ENCODE data around the gene ABTB2. TPM values are rescaled to one million over a fixed set of nuclear protein-coding genes. Genes with fewer than 3 reads are reported as not detected.

ABTB2 gene
- total RNA-seq, 1 experiment from 2014 or later, result 46.3 TPM

DNA sequence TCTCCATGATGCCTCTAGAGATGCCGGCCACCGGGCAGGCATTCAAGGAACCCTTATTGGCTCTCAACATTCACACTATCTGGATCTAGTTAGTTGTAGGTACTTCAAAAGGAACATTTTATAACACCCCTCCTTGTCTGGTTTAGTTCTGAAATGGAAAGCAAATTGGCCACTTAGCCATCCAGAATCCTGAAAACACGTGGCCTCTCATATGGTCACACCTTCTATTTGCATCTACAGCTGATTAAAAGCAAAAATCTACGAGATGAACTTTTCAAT, 29.2 kb downstream of the ABTB2 start:
- ChIA-PET CTCF (no interaction called here), POLR2A (ENCODE audit: low non-redundant PET) (no interaction called here)
- no TSS peak for BruUV-seq (replicated peaks)
- no peak for DNase-seq (ENCODE audit: low spot score)
- H3K27me3 ChIP-seq (replicated peaks; ENCODE audit: insufficient read depth, low read depth, low read length, poor library complexity), result no peaks in the 10 kb centered on the region
- H3K4me1 ChIP-seq (ENCODE audit: insufficient read depth, low read length, poor library complexity, severe bottlenecking), result peaks cover 10% of the 10 kb centered on the region
- H3K27ac ChIP-seq (ENCODE audit: low read depth, low read length, poor library complexity, severe bottlenecking), result no peak overlapping the region
- H3K9me3 ChIP-seq (ENCODE audit: low read depth, low read length, poor library complexity, severe bottlenecking), result no peaks in the 10 kb centered on the region
- intact Hi-C loops (cut with micrococcal nuclease; ENCODE audit: unreplicated experiment), result no loop called here
- TF ChIP-seq EZH2 (IDR thresholded peaks at IDR 0.05; ENCODE audit: borderline replicate concordance, low read depth, low read length, poor library complexity, severe bottlenecking), result no peak
- TF ChIP-seq, protein P1, sequence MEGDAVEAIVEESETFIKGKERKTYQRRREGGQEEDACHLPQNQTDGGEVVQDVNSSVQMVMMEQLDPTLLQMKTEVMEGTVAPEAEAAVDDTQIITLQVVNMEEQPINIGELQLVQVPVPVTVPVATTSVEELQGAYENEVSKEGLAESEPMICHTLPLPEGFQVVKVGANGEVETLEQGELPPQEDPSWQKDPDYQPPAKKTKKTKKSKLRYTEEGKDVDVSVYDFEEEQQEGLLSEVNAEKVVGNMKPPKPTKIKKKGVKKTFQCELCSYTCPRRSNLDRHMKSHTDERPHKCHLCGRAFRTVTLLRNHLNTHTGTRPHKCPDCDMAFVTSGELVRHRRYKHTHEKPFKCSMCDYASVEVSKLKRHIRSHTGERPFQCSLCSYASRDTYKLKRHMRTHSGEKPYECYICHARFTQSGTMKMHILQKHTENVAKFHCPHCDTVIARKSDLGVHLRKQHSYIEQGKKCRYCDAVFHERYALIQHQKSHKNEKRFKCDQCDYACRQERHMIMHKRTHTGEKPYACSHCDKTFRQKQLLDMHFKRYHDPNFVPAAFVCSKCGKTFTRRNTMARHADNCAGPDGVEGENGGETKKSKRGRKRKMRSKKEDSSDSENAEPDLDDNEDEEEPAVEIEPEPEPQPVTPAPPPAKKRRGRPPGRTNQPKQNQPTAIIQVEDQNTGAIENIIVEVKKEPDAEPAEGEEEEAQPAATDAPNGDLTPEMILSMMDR (conservative IDR thresholded peaks at IDR 0.05; ENCODE audit: low read depth, low read length), result no peak
- H3K4me3 ChIP-seq (ENCODE audit: low read depth, low read length, poor library complexity, severe bottlenecking), result no peak overlapping the region
- no peaks in the 10 kb centered on the region for H3K36me3 ChIP-seq (ENCODE audit: insufficient read depth, low read length, poor library complexity, severe bottlenecking)

DNA sequence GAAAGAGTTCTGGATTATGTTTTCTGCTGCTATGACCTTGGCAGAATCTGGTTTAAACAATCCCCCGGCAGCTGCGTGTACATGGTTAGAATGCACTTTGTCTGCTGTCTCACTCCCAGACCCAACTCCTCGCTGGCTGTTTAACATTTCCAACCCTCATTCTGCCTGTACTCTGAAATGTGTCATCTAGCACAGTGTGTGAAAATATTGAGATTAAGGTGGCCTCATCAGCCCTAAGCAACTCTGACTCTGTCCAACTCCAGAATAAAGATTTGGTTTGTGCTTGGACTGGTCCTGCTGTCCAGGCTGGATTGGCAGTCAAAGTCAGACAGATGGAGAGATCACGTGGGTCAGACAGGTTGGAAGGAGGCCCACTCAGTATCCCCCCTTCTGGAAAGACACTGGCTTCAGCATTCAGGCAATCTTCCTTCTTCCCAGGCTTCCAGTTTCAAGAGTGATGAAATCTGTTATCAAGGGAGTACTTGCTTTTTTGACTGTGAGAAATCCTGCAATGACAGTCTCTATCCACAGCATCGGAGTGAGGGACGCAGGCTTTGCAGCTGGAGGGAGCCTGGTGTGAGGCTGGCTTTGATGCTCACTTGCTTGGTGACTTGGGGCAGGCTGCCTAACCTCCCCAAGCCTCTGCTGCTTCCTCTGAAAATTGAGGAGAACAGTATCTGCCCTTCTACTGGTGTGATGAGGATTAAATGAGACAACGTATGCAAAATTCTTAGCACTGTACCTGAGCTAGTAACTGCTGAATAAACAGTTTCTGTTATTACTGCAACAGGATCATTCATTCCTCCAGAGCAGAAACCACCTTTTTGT, 29.8 kb downstream of the ABTB2 start:
- no peaks in the 10 kb centered on the region for H3K27me3 ChIP-seq (replicated peaks; ENCODE audit: insufficient read depth, low read depth, low read length, poor library complexity)
- no peak for DNase-seq (ENCODE audit: low spot score)
- BruUV-seq (replicated peaks), result no TSS peak
- H3K4me3 ChIP-seq (ENCODE audit: low read depth, low read length, poor library complexity, severe bottlenecking), result no peak overlapping the region
- H3K9me3 ChIP-seq (ENCODE audit: low read depth, low read length, poor library complexity, severe bottlenecking), result no peaks in the 10 kb centered on the region
- H3K36me3 ChIP-seq (ENCODE audit: insufficient read depth, low read length, poor library complexity, severe bottlenecking), result no peaks in the 10 kb centered on the region
- H3K27ac ChIP-seq (ENCODE audit: low read depth, low read length, poor library complexity, severe bottlenecking), result no peak overlapping the region
- POLR2A ChIA-PET (ENCODE audit: low non-redundant PET), result no interaction called here
- TF ChIP-seq, protein P1 (conservative IDR thresholded peaks at IDR 0.05; ENCODE audit: low read depth, low read length), result no peak
- no peak for TF ChIP-seq EZH2 (IDR thresholded peaks at IDR 0.05; ENCODE audit: borderline replicate concordance, low read depth, low read length, poor library complexity, severe bottlenecking)
- CTCF ChIA-PET, result no interaction called here
- peaks cover 10% of the 10 kb centered on the region for H3K4me1 ChIP-seq (ENCODE audit: insufficient read depth, low read length, poor library complexity, severe bottlenecking)
- intact Hi-C loops (cut with micrococcal nuclease; ENCODE audit: unreplicated experiment), result no loop called here

DNA sequence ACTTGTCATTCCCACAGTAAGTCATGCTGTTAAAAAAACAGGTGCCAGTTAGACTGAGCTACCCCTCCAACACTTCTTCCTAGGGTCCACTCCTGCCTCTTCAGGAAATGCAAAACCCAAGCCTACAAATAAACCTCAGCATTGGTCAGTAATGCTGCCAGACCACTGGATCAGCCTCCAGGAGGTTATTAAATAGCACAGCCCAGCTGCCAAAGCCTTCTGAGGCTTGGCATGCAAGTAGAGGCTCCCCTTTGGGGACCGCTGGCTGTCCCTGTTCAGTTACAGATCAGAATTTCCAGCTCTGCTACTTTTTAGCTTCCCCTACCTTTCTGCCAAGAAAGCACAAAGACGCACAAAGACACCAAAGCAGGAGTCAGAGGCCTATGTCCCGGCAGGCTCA, 33.3 kb downstream of the ABTB2 start:
- Histone ChIP-seq H3K9me3 (ENCODE audit: low read depth, low read length, poor library complexity, severe bottlenecking) (no peaks in the 10 kb centered on the region), H3K27me3 (replicated peaks; ENCODE audit: insufficient read depth, low read depth, low read length, poor library complexity) (no peaks in the 10 kb centered on the region), H3K36me3 (ENCODE audit: insufficient read depth, low read length, poor library complexity, severe bottlenecking) (no peaks in the 10 kb centered on the region), H3K27ac (ENCODE audit: low read depth, low read length, poor library complexity, severe bottlenecking) (no peak overlapping the region), H3K4me1 (ENCODE audit: insufficient read depth, low read length, poor library complexity, severe bottlenecking) (no peaks in the 10 kb centered on the region), H3K4me3 (ENCODE audit: low read depth, low read length, poor library complexity, severe bottlenecking) (no peak overlapping the region)
- intact Hi-C loops (cut with micrococcal nuclease; ENCODE audit: unreplicated experiment), result no loop called here
- CTCF ChIA-PET, result no interaction called here
- POLR2A ChIA-PET (ENCODE audit: low non-redundant PET), result interaction anchor here (0.6 kb wide), 1 partner anchor 32 kb away, joined by 3 read pairs; no protein-coding TSS in a partner anchor
- BruUV-seq (replicated peaks), result no TSS peak
- TF ChIP-seq EZH2 (IDR thresholded peaks at IDR 0.05; ENCODE audit: borderline replicate concordance, low read depth, low read length, poor library complexity, severe bottlenecking), result no peak
- TF ChIP-seq, protein P1 (conservative IDR thresholded peaks at IDR 0.05; ENCODE audit: low read depth, low read length), result no peak
- no peak for DNase-seq (ENCODE audit: low spot score)

All from A673 (cell line).